WTC11 (cell line): ENCODE data around the gene ROBO1. TPM values are rescaled to one million over a fixed set of nuclear protein-coding genes. Genes with fewer than 3 reads are reported as not detected.

Experiments
- ATAC-seq: fragments of 200-7000 bp; cut with Tn5 transposase; 2 replicates; pipeline ENCODE4 v1.10.0; 2021; ENCODE audit warnings: mild to moderate bottlenecking, moderate library complexity
- CTCF ChIA-PET: fragments of 300-600 bp; sonication (Branson Sonifier 250); formaldehyde crosslinking; loops from one replicate; lab custom pipeline; 2021; ENCODE audit warnings: antibody characterized with exemption; lab: Charles Lee
- POLR2A ChIA-PET: fragments of 350-600 bp; sonication (Branson Sonifier 250); formaldehyde crosslinking; loops from one replicate; lab custom pipeline; 2021; ENCODE audit warnings: antibody characterized with exemption; lab: Charles Lee
- DNase-seq: peaks from one replicate; pipeline ENCODE4 v3.0.0; 2021; ENCODE audit warnings: low spot score
- H3K27ac Mint-ChIP-seq: 2 replicates; pipeline ENCODE4 v1.8.0; 2021; ENCODE audit warnings: mixed read lengths
- H3K27me3 Mint-ChIP-seq: 2 replicates; pipeline ENCODE4 v1.8.0; 2021; ENCODE audit warnings: low read depth, mild to moderate bottlenecking, moderate library complexity, mixed read lengths
- H3K36me3 Mint-ChIP-seq: 2 replicates; pipeline ENCODE4 v1.8.0; 2021; ENCODE audit warnings: mixed read lengths
- H3K4me1 Mint-ChIP-seq: 2 replicates; pipeline ENCODE4 v1.8.0; 2022; ENCODE audit warnings: mixed read lengths
- H3K4me3 Mint-ChIP-seq: 2 replicates; pipeline ENCODE4 v1.8.0; 2021; ENCODE audit warnings: mild to moderate bottlenecking, moderate library complexity, mixed read lengths
- H3K9me3 Mint-ChIP-seq: 2 replicates; pipeline ENCODE4 v1.8.0; 2021; ENCODE audit warnings: mixed read lengths
- AFF4 ChIP-seq: sonication (generic); formaldehyde crosslinking; IDR thresholded peaks from 2 replicates; pipeline ENCODE4 v1.8.1; 2023; ENCODE audit warnings: mild to moderate bottlenecking, missing genetic modification reagents, borderline replicate concordance
- CREB1 ChIP-seq: sonication (generic); formaldehyde crosslinking; IDR thresholded peaks from 2 replicates; pipeline ENCODE4 v1.8.0; 2023; ENCODE audit warnings: mild to moderate bottlenecking, missing genetic modification reagents
- E2F4 ChIP-seq: sonication (generic); formaldehyde crosslinking; IDR thresholded peaks from 2 replicates; pipeline ENCODE4 v1.8.1; 2022; ENCODE audit warnings: low read depth, mild to moderate bottlenecking, moderate library complexity, missing genetic modification reagents, borderline replicate concordance
- NFYB ChIP-seq: sonication (generic); formaldehyde crosslinking; conservative IDR thresholded peaks from 2 replicates; pipeline ENCODE4 v1.8.0; 2022; ENCODE audit warnings: low read depth, missing genetic modification reagents
- NR2C2 ChIP-seq: sonication (generic); formaldehyde crosslinking; IDR thresholded peaks from 2 replicates; pipeline ENCODE4 v1.8.0; 2022; ENCODE audit warnings: mild to moderate bottlenecking, missing genetic modification reagents
- NR3C1 ChIP-seq: sonication (generic); formaldehyde crosslinking; conservative IDR thresholded peaks from 2 replicates; pipeline ENCODE4 v1.8.1; 2023; ENCODE audit warnings: low read depth, mild to moderate bottlenecking, missing genetic modification reagents
- PRRX2 ChIP-seq: fragments of 250-450 bp; sonication (Bioruptor Pico); IDR thresholded peaks from 2 replicates; pipeline ENCODE4 v1.8.0; 2021; ENCODE audit warnings: mild to moderate bottlenecking
- TEAD1 ChIP-seq: sonication (generic); formaldehyde crosslinking; IDR thresholded peaks from 2 replicates; pipeline ENCODE4 v1.8.0; 2022; ENCODE audit warnings: mild to moderate bottlenecking, missing genetic modification reagents
- TEAD4 ChIP-seq: sonication (generic); formaldehyde crosslinking; IDR thresholded peaks from 2 replicates; pipeline ENCODE4 v1.8.0; 2022; ENCODE audit warnings: mild to moderate bottlenecking, missing genetic modification reagents
- ZNF138 ChIP-seq: sonication (generic); formaldehyde crosslinking; conservative IDR thresholded peaks from 2 replicates; pipeline ENCODE4 v1.8.1; 2022; ENCODE audit warnings: mild to moderate bottlenecking, moderate library complexity, missing genetic modification reagents
- ZNF219 ChIP-seq: sonication (generic); formaldehyde crosslinking; IDR thresholded peaks from 2 replicates; pipeline ENCODE4 v1.8.0; 2023; ENCODE audit warnings: missing genetic modification reagents, mild to moderate bottlenecking, borderline replicate concordance
- ZNF263 ChIP-seq: sonication (generic); formaldehyde crosslinking; IDR thresholded peaks from 2 replicates; pipeline ENCODE4 v1.8.1; 2022; ENCODE audit warnings: low read depth, mild to moderate bottlenecking, moderate library complexity, missing genetic modification reagents
- total RNA-seq: library from RNA; stranded (reverse); gene quantifications from 3 replicates; pipeline ENCODE4 v1.2.3, GENCODE V29; 2021
- TF ChIP-seq, protein P1 (sequence below): sonication (generic); formaldehyde crosslinking; IDR thresholded peaks from 2 replicates; pipeline ENCODE4 v1.8.0; 2023; ENCODE audit warnings: missing genetic modification reagents, mild to moderate bottlenecking, borderline replicate concordance
- TF ChIP-seq, protein P2 (sequence below): sonication (generic); formaldehyde crosslinking; IDR thresholded peaks from 2 replicates; pipeline ENCODE4 v1.8.1; 2022; ENCODE audit warnings: mild to moderate bottlenecking, moderate library complexity, missing genetic modification reagents
- TF ChIP-seq, protein P3 (sequence below): sonication (generic); formaldehyde crosslinking; IDR thresholded peaks from 2 replicates; pipeline ENCODE4 v1.8.1; 2023; ENCODE audit warnings: mild to moderate bottlenecking, missing genetic modification reagents
- TF ChIP-seq, protein P4 (sequence below): sonication (generic); formaldehyde crosslinking; IDR thresholded peaks from 2 replicates; pipeline ENCODE4 v1.8.1; 2022; ENCODE audit warnings: low read depth, missing genetic modification reagents, borderline replicate concordance
- TF ChIP-seq, protein P5 (sequence below): fragments of 250-450 bp; sonication (Bioruptor Pico); conservative IDR thresholded peaks from 2 replicates; pipeline ENCODE4 v1.9.0; 2021; ENCODE audit warnings: mild to moderate bottlenecking

Gene ROBO1
- total RNA-seq, 1 experiment from 2014 or later, result 90.9 TPM

DNA sequence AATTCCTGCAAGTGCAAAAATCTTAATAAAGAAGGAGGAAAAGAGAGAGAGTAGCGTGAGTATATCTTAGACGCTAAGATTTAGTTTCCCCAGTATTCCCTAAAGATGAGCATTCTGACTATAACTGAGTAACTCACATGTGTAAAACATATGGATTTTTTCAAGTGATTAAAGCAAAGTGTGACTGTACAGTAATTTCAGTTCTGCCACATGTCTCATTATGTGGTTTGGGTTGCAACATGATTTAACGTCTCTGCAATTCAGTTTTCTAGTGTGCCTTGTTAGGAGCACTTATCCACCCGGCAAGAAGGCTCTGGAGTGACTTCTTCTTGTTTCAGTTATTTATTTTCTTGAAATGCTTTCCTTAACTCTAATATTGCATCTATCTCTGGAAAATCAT is 514.1 kb downstream of the ROBO1 start:
- ATAC-seq (no peak), DNase-seq (no peak)
- Mint-ChIP-seq H3K4me1 (no peaks in the 10 kb centered on the region), H3K27me3 (no peaks in the 10 kb centered on the region), H3K36me3 (no peaks in the 10 kb centered on the region), H3K27ac (no peak overlapping the region), H3K9me3 (no peaks in the 10 kb centered on the region), H3K4me3 (no peak overlapping the region)
- TF ChIP-seq, protein P1, sequence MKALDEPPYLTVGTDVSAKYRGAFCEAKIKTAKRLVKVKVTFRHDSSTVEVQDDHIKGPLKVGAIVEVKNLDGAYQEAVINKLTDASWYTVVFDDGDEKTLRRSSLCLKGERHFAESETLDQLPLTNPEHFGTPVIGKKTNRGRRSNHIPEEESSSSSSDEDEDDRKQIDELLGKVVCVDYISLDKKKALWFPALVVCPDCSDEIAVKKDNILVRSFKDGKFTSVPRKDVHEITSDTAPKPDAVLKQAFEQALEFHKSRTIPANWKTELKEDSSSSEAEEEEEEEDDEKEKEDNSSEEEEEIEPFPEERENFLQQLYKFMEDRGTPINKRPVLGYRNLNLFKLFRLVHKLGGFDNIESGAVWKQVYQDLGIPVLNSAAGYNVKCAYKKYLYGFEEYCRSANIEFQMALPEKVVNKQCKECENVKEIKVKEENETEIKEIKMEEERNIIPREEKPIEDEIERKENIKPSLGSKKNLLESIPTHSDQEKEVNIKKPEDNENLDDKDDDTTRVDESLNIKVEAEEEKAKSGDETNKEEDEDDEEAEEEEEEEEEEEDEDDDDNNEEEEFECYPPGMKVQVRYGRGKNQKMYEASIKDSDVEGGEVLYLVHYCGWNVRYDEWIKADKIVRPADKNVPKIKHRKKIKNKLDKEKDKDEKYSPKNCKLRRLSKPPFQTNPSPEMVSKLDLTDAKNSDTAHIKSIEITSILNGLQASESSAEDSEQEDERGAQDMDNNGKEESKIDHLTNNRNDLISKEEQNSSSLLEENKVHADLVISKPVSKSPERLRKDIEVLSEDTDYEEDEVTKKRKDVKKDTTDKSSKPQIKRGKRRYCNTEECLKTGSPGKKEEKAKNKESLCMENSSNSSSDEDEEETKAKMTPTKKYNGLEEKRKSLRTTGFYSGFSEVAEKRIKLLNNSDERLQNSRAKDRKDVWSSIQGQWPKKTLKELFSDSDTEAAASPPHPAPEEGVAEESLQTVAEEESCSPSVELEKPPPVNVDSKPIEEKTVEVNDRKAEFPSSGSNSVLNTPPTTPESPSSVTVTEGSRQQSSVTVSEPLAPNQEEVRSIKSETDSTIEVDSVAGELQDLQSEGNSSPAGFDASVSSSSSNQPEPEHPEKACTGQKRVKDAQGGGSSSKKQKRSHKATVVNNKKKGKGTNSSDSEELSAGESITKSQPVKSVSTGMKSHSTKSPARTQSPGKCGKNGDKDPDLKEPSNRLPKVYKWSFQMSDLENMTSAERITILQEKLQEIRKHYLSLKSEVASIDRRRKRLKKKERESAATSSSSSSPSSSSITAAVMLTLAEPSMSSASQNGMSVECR, result no peak
- TF ChIP-seq NR2C2 (CRISPR knock-in tag), result no peak
- TF ChIP-seq TEAD4 (CRISPR knock-in tag), result no peak
- no peak for TF ChIP-seq ZNF219
- TF ChIP-seq, protein P2, sequence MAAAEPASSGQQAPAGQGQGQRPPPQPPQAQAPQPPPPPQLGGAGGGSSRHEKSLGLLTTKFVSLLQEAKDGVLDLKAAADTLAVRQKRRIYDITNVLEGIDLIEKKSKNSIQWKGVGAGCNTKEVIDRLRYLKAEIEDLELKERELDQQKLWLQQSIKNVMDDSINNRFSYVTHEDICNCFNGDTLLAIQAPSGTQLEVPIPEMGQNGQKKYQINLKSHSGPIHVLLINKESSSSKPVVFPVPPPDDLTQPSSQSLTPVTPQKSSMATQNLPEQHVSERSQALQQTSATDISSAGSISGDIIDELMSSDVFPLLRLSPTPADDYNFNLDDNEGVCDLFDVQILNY (CRISPR knock-in tag), result no peak
- TF ChIP-seq PRRX2 (CRISPR knock-in tag), result no peak
- TF ChIP-seq AFF4, result no peak
- TF ChIP-seq ZNF263 (CRISPR knock-in tag), result no peak
- TF ChIP-seq TEAD1 (CRISPR knock-in tag), result no peak
- TF ChIP-seq, protein P3, sequence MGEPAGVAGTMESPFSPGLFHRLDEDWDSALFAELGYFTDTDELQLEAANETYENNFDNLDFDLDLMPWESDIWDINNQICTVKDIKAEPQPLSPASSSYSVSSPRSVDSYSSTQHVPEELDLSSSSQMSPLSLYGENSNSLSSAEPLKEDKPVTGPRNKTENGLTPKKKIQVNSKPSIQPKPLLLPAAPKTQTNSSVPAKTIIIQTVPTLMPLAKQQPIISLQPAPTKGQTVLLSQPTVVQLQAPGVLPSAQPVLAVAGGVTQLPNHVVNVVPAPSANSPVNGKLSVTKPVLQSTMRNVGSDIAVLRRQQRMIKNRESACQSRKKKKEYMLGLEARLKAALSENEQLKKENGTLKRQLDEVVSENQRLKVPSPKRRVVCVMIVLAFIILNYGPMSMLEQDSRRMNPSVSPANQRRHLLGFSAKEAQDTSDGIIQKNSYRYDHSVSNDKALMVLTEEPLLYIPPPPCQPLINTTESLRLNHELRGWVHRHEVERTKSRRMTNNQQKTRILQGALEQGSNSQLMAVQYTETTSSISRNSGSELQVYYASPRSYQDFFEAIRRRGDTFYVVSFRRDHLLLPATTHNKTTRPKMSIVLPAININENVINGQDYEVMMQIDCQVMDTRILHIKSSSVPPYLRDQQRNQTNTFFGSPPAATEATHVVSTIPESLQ (CRISPR knock-in tag), result no peak
- TF ChIP-seq, protein P4, sequence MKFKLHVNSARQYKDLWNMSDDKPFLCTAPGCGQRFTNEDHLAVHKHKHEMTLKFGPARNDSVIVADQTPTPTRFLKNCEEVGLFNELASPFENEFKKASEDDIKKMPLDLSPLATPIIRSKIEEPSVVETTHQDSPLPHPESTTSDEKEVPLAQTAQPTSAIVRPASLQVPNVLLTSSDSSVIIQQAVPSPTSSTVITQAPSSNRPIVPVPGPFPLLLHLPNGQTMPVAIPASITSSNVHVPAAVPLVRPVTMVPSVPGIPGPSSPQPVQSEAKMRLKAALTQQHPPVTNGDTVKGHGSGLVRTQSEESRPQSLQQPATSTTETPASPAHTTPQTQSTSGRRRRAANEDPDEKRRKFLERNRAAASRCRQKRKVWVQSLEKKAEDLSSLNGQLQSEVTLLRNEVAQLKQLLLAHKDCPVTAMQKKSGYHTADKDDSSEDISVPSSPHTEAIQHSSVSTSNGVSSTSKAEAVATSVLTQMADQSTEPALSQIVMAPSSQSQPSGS, result no peak
- TF ChIP-seq CREB1 (CRISPR knock-in tag), result no peak
- no peak for TF ChIP-seq E2F4 (CRISPR knock-in tag)
- TF ChIP-seq, protein P5, sequence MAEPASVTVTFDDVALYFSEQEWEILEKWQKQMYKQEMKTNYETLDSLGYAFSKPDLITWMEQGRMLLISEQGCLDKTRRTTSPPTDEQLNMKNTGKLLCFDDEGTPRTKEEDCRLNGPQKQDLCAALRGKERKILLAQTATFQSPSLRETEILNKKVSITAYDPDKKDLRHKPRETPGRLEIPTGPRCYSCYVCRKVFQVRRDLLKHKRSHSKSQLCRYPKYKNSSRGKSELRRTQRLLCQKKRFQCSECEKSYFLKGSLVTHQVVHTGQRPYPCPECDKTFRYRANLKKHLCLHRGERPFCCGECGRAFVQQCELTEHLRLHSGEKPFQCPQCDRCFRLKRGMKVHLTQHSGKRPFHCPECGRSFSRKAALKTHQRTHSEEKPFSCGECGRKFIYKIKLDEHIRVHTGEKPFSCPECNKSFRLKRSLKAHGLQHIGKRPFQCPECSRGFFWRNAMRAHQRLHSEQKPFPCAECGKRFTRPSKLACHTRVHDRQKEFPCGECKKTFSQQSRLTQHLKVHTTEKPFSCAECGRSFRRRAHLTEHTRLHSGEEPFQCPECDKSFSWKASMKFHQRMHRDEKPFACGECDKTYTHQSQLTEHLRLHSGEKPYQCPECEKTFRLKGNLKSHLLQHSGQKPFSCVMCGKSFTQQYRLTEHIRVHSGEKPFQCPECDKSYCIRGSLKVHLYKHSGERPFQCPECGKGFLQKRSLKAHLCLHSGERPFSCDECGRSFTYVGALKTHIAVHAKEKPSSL, result no peak
- TF ChIP-seq NFYB (CRISPR knock-in tag), result no peak
- no peak for TF ChIP-seq ZNF138 (CRISPR knock-in tag)
- TF ChIP-seq NR3C1 (CRISPR knock-in tag), result no peak
- ChIA-PET POLR2A (no interaction called here), CTCF (no interaction called here)
